AG09319 (cell line): ENCODE data around the gene PRIM1.
"Not testable (repeated sequence)": the region's sequence is repeated elsewhere in the genome, so short reads cannot be mapped to it uniquely, and the experiment has no call there.

ENCODE experiments used
- DNase-seq: peaks from one replicate; pipeline ENCODE4 v3.0.0-alpha.2; 2010; ENCODE audit warnings: low read depth; ENCODE audit errors: extremely low read depth
- TF ChIP-seq, protein P1 (sequence below): IDR thresholded peaks from 2 replicates; pipeline ENCODE4 v1.5.1; 2011; ENCODE audit warnings: low read depth, mild to moderate bottlenecking, inconsistent platforms, low read length, moderate library complexity

Gene PRIM1

DNA sequence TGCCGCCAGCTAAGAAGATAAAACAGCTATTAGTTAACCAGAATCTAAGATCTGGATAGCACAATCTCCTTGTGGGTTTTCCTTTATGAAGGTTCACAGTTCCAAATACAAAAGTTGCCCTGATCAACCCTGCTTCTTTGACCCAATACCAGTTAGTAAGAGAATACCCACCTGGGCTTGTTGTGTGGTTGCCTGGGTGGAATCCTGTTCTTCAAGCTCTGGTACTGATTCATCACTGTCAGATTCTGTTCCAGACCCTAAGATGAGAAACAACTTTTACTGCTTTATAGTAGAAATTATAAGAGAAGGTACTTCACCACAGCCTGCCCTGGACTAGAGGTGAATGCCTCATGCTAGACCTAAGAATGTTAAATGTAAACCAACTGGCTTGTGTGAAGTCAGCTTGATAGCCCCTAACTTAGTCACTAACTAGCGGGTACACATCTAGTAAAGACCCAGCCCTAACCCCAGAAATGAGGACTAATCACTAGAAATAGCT lies 37.6 kb downstream of the PRIM1 start:
- no peak for DNase-seq
- TF ChIP-seq, protein P1, sequence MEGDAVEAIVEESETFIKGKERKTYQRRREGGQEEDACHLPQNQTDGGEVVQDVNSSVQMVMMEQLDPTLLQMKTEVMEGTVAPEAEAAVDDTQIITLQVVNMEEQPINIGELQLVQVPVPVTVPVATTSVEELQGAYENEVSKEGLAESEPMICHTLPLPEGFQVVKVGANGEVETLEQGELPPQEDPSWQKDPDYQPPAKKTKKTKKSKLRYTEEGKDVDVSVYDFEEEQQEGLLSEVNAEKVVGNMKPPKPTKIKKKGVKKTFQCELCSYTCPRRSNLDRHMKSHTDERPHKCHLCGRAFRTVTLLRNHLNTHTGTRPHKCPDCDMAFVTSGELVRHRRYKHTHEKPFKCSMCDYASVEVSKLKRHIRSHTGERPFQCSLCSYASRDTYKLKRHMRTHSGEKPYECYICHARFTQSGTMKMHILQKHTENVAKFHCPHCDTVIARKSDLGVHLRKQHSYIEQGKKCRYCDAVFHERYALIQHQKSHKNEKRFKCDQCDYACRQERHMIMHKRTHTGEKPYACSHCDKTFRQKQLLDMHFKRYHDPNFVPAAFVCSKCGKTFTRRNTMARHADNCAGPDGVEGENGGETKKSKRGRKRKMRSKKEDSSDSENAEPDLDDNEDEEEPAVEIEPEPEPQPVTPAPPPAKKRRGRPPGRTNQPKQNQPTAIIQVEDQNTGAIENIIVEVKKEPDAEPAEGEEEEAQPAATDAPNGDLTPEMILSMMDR, result no peak

DNA sequence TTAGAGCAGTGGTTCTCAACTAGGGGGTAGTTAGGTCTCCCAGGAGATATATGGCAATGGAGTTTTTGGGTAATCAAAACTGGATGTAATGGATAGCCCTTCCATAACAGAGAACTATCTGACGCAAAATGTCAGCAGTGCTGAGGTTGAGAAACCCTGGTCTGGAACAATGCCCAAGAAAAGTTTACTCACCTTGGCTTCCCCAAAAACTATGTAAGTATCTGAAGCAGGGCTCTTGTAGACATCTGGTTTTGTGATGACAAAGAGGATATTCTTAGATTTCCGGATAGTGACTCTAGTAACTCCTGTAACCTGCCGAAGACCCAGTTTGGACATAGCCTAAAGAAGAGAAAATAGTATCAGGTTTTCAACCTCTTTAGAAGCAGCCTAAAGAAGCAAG lies 38.8 kb downstream of the PRIM1 start:
- DNase-seq, result no peak
- TF ChIP-seq, protein P1, result no peak

DNA sequence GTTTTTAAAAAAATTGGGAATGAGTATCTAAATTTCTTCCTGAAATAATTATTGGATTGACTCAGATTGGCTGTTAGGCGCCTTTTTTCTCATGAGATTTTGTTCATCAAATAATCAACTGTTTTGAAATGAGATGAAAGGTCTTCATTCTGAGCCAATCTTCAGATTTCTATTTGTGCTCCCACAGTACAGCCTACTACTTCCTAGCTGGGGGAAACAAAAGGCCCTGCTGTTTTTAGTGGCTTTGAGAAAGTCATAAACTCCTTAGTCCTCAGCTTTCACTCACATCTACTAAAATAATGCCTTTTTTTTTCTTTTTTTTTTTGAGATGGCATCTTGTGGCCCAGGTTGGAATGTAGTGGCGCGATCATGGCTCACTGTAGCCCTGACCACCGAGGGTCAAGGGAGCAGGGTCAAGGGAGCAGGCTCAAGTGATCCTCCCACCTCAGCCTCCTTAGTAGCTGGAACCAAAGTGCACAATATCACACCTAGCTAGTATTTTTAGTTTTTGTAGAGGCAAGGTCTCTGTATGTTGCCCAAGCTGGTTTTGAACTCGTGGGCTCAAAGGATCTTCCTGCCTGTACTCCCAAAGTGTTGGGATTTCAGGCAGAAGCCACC lies 42.3 kb downstream of the PRIM1 start:
- no peak for DNase-seq
- TF ChIP-seq, protein P1, result no peak

DNA sequence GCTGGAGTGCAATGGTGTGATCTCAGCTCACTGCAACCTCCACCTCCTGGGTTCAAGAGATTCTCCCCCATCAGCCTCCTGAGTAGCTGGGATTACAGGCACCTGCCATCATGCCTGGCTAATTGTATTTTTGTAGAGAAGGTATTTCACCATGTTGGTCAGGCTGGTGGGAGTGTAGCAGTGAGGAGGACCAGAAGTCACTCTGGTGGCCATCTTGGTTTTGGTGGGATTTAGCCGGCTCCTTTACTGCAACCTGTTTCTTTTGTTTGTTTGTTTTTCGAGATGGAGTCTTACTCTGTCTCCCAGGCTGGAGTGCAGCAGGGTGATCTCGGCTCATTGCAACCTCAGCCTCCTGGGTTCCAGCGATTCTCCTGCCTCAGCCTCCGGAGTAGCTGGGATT lies 47.6 kb downstream of the PRIM1 start:
- not testable (repeated sequence) for DNase-seq

DNA sequence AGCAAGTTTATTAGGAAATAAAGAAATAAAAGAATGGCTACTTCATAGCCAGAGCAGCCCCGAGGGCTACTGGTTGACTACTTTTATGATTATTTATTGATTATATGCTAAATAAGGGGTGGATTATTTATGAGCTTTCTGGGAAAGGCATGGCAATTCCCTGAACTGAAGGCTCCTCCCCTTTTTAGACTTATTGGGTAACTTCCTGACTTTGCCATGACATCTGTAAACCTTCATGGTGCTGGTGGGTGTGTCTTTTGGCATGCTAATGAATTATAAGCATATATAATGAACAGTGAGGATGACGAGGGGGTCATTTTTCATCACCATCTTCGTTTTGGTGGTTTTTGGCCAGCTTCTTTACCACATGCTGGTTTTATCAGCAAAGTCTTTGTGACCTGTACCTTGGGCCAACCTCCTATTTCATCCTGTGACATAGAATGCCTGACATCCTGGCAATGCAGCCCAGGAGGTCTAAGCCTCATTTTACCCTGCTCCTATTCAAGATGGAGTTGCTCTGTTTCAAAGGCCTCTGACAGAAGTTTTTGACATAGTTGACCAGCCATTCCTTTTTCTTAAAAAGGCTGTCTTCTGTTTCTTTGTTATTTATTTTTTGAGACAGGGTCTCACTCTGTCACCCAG lies 53.0 kb downstream of the PRIM1 start:
- no peak for DNase-seq
- TF ChIP-seq, protein P1, result no peak

DNA sequence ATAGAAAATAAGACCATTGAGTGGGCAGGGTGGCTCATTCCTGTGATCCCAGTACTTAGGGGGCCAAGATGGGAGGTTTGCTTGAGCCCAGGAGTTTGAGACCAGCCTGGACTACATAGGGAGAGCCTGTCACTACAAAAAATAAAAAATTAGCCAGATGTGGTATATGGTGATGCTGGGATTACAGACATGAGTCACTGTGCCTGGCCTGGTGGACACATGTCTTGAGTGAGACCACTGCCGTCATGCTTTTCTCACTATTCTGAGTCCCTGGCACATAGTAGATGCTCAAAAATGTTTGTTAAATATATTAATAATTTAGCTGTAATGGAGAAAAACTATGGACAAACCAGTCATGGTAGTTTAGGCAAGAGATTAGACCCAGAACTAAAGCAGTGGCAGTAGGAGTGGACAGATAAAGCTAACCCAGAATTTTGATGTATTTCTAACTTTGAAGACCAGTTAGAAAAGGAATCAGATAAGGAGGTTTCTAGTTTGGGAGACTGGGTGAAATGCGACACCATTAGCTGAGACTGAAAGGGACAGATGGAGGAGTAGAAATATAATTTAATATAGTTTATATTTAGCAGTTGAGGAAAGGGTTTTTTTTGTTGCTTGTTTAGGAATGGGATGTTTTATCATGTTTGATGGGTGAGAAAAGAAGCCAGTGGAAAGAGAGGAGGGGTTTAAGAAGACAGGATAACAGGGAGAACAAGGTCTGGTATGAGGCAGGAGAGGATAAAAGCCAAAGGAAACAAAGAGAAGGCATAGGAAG lies 56.6 kb downstream of the PRIM1 start:
- TF ChIP-seq, protein P1, result no peak
- no peak for DNase-seq

DNA sequence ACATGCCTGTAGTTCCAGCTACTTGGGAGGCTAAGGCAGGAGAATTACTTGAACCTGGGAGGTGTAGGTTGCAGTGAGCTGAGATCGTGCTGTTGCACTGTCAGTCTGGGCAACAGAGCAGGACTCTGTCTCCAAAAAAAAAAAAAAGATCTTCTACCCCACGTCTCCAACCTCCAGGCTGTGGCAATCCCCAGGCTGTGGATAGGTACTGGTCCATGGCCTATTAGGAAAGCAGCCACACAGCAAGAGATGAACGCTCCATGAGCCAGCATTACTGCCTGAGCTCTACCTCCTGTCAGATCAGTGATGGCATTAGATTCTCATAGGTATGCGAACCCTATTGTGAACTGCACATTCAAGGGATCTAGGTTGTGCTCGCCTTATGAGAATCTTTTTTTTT lies 58.0 kb downstream of the PRIM1 start:
- TF ChIP-seq, protein P1, result no peak

More for the DNA sequence above, 58.0 kb downstream of the PRIM1 start:
- no peak for DNase-seq
